HG02943 (cell line): ENCODE results near the gene LIMS1.
"Not testable (repeated sequence)": the region's sequence is repeated elsewhere in the genome, so short reads cannot be mapped to it uniquely, and the experiment has no call there.

ENCODE experiments used
- ATAC-seq: cut with Tn5 transposase; IDR thresholded peaks from one replicate; pipeline ENCODE4 v1.9.1; 2021; ENCODE audit warnings: mild to moderate bottlenecking, low read depth, moderate library complexity; ENCODE audit not compliant: unreplicated experiment

The LIMS1 gene

GRCh38 chr2:108583903-108584520 is 49.7 kb downstream of the LIMS1 start:
- ATAC-seq = peak; percentile 77

DNA sequence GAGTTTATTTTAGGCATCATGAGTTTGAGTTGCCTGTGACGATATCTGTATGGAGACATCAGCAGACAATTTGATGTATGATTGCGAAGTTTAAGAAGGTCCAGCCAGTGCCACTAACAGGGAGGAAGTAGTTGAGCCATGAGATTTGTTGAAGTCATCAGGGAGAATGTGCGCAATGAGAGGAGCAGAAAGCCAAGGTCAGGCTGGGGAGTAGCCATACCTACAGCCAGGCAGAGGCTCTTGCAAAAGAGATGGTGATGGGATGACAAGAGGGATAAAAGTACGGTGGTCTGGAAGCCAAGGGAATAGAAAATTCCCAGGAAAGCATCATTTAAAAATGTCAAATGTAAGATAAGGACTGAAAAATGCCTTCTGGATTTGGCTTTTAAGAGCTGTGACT is 51.2 kb downstream of the LIMS1 start:
- ATAC-seq = no peak

GRCh38 chr2:108586116-108586515 is 51.8 kb downstream of the LIMS1 start:
- no peak for ATAC-seq

DNA sequence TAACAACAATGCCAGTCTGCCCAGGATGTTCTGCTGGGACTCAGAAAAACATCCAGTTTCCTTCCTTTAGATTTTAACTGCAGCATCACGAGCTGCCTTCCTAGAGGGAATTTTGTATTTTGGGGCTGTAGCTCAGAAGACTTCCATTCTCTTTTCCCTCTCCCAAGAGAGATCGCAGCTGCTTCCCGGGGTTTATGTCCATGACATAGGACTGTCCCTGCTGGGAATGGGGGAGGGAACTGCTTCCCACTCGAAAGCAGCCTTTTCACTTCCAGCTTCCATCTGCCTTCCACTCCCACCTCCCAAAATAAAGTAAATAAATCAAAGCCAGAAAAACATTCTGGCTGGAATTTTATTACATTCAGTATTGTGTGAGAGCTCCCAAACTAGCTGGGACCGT is 52.4 kb downstream of the LIMS1 start:
- no peak for ATAC-seq

- no peak for ATAC-seq
Measured at GRCh38 chr2:108587621-108588020, 53.4 kb downstream of the LIMS1 start.

DNA sequence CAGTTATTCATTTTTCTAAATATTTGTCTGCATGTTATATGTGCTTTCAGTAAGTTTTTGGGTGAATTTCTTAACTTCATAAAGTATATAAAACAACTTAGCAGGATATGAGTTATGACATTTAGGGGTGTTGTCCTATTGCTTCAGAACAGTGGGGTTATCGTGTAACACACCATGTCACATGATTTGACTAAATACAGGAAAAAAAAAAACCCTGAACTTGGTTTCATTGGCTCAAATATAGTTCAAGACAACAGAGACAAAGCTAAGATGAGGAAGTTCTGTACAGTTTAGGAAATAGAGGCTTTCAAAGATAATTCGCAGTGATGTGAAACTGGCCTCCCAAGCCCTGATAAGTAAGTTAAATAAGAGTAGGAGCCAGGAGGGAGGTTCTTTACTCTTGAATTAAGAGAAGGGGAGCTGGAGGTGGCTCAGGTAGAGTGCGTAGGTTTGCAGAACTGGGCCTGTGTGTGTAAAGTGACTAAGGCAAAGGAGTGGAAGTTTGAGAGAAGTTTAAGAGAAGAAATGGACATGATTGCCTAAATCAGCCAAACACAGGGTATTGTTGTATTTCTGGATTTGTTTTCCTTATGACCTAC is 53.9 kb downstream of the LIMS1 start:
- no peak for ATAC-seq

- ATAC-seq = no peak
Measured at GRCh38 chr2:108589372-108589771, 55.1 kb downstream of the LIMS1 start.

- ATAC-seq = no peak
Measured at GRCh38 chr2:108589781-108590180, 55.5 kb downstream of the LIMS1 start.

- peak; percentile 58 for ATAC-seq
Measured at GRCh38 chr2:108591163-108591562, 56.9 kb downstream of the LIMS1 start.

DNA sequence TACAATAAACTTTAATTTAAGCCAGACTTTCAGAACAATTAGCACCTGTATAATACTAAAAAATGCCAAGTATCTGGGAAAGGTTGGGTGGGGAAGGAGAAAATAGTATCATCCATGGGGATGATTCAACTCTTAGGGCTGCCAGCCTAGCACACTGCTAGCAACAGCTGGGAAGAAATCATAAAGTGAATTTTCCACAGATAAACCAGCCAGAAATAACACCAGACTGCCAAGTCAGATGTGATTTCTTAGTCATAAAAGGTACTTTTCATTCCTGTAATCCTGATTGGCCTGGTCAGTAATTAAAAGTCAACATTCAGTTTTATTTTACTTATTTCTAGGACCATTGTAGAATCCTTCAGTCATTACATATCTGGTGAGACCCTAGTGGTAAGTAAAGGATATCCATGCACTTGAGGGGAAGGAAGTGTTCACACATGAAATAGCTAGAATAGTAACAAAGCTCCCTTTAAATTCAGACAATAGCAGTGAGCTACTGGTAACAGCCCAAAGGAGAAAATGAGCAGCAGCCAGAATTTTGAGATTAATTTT is 59.4 kb downstream of the LIMS1 start:
- ATAC-seq = peak; percentile 3

- peak; percentile 85 for ATAC-seq
Measured at GRCh38 chr2:108594132-108594981, 60.1 kb downstream of the LIMS1 start.

DNA sequence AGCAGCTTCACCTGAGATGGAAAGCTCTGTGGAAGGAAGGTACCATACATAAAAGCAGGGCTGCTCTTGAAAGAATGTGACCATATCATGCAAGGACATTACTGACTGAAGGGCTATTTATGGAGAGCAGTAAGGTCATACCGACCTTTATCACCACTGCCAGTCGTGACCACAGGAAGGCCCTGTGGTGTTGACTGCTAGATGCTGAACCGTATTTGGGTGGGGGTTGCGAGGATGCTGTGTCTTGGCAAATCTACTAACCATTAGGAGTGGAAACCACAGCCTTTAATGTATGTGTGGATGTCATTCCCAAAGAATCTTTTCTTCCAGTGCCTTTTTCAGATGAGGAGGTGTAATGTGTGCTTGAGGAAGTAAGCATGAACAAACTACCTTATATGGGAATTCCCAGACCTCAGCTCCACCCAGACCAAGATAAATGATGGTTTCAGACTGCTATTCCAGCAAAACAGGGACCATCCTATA is 60.8 kb downstream of the LIMS1 start:
- no peak for ATAC-seq

DNA sequence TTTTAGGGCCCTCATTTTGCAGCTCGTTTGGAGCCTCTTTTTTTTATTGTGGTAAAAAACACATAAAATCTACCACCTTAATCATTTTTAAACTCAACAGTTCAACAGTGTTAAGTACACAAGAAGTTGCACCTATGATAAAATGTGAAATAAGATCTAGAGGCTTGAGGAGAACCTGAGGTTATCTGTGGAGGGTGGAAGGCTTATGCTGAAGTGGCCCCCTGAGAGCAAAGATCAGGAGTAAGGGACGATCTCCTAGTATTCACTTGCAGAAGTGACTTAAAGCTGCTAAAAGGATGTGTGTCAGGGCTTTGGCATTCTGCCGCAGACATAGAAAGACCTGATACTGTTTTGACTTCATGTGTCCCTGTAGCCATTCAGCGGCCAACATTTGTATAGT is 61.5 kb downstream of the LIMS1 start:
- ATAC-seq = not testable (repeated sequence)

DNA sequence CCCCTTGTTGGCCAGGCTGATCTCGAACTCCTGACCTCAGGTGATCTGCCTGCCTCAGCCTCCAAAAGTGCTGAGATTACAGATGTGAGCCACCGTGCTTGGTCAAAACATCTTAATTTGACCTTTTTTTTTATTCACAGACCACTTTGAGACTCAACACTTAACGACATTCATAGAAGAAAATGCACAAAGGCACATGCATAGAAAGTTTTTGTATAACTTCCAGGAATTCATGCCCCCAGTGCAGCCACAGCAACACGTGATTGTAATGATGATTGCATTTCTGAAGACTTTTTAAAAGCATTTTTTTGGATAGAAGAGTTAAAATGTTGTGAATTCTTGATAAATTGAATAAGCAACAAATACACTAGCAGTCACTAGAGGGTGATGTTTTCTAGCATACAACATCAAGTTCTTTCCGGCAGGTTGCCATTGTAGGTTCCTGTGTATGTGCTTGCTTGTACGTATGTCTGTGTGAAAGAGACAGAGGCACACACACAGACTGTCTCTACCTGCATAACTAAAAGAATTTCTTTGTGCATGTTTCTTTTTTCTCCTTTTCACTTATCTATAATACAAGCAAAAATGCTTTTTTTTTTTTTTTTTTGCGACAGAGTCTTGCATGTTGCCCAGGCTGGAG is 63.0 kb downstream of the LIMS1 start:
- not testable (repeated sequence) for ATAC-seq

DNA sequence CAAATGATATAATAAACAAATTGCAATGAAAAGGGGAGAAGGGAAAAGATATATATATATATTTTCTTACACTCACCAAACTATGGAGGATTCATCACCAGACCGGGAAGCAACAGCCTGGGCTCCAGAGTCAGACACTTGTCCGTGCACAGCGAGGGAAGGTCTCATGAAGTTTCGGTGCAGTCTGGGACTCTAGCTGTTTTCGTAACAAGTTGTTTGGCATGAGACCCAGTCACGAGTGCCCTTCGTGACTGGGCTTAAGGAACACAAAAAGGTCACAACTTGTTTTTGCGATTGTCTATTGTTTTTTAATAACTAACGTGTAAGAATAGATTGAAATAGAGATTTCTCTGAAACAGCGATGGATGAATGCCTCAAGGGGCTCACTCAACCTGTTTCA is 66.9 kb downstream of the LIMS1 start:
- not testable (repeated sequence) for ATAC-seq

GRCh38 chr2:108602422-108602821 is 68.2 kb downstream of the LIMS1 start:
- no peak for ATAC-seq

DNA sequence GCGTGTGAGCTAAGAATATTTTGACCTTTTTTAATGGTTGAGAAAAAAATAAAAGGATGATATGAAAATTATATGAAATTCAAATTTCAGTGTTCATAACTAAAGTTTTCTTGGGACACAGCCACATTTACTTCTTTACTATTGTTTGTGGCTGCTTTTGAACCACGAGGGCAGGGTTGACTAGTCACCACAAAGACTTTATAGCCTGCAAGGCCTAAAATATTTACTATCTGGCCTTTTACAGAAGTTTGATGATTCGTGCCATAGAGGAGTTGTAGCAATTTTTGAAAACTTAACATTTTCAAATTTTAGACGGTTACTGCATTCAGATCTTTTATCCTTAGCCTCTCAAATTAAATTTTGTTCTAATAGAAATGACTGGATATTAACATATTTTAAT is 69.9 kb downstream of the LIMS1 start:
- ATAC-seq = no peak

DNA sequence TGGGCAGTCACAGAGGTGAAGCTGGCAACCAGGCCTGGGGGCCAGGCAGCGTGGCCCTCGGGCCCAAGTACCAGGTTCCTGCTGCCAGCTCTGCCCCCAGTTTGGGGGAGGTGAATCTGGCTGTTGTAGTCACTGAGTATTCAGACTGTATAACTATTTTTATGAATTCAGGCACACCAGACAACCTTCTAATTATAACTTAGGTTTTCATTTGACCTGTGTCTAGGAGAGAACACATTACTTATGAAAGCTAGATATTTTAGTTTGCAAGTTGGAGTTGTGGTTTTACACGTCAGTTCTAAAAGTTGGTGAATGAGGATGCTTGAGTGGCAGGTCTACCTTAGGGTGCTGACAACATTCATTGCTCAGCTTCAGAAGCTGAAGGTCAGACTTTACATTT is 71.7 kb downstream of the LIMS1 start:
- peak; percentile 64 for ATAC-seq

GRCh38 chr2:108607706-108608301 is 73.5 kb downstream of the LIMS1 start:
- ATAC-seq = no peak

DNA sequence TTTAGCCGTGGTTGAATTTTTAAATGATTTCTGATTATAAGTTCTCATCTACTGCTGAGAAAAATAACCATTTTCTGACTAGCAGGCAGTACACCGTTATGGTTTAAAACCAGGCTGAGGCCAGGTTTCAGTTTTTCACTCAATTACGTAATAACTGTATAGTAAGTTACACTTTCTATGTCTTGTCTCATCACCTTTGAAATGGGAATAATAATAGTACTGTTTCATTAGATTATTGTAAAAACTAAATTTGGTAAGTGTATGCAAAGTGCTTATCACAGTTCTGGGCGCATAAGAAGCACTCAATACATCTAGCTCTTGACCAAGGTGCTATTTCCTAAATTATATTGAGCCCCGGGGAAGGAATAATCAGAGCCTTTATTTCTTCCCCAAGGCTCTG is 76.8 kb downstream of the LIMS1 start:
- ATAC-seq = no peak
